ENCODE data around the gene SORCS3.

SORCS3 gene

GRCh38 chr10:104875561-104875960 is 234.5 kb downstream of the SORCS3 start:
- no peak for DNase-seq (ENCODE audit: low spot score)
- TF ChIP-seq CTCF (IDR thresholded peaks at IDR 0.05; ENCODE audit: extremely low read depth, missing control alignments): no peak

- no peak for DNase-seq (ENCODE audit: low spot score)
- TF ChIP-seq CTCF (IDR thresholded peaks at IDR 0.05; ENCODE audit: extremely low read depth, missing control alignments): no peak
These were observed 239.7 kb downstream of the SORCS3 start for GRCh38 chr10:104880624-104881398.

- DNase-seq (ENCODE audit: low spot score): no peak
- no peak for TF ChIP-seq CTCF (IDR thresholded peaks at IDR 0.05; ENCODE audit: extremely low read depth, missing control alignments)
These were observed 240.7 kb downstream of the SORCS3 start for GRCh38 chr10:104881740-104882139.

- DNase-seq (ENCODE audit: low spot score): no peak
- no peak for TF ChIP-seq CTCF (IDR thresholded peaks at IDR 0.05; ENCODE audit: extremely low read depth, missing control alignments)
These were observed 252.0 kb downstream of the SORCS3 start for GRCh38 chr10:104892879-104893617.

- no peak for DNase-seq (ENCODE audit: low spot score)
- no peak for TF ChIP-seq CTCF (IDR thresholded peaks at IDR 0.05; ENCODE audit: extremely low read depth, missing control alignments)
These were observed 252.6 kb downstream of the SORCS3 start for GRCh38 chr10:104893701-104894100.

GRCh38 chr10:104894681-104895080 is 253.6 kb downstream of the SORCS3 start:
- no peak for DNase-seq (ENCODE audit: low spot score)
- TF ChIP-seq CTCF (IDR thresholded peaks at IDR 0.05; ENCODE audit: extremely low read depth, missing control alignments): no peak

GRCh38 chr10:104895541-104895940 is 254.5 kb downstream of the SORCS3 start:
- DNase-seq (ENCODE audit: low spot score): no peak
- no peak for TF ChIP-seq CTCF (IDR thresholded peaks at IDR 0.05; ENCODE audit: extremely low read depth, missing control alignments)
